HEK293 (cell line): Measurements from ENCODE around the gene SFRP4.

ENCODE experiments used
- TCF7L2 ChIP-seq: IDR thresholded peaks from 2 replicates; pipeline ENCODE4 v1.6.1; 2011; ENCODE audit warnings: low read depth, mild to moderate bottlenecking, inconsistent platforms, low read length, moderate library complexity, borderline replicate concordance
- ZNF214 ChIP-seq: fragments of 450-650 bp; formaldehyde crosslinking; IDR thresholded peaks from 2 replicates; pipeline ENCODE4 v1.5.1; 2017; ENCODE audit warnings: missing biosample characterization, mild to moderate bottlenecking, missing genetic modification characterization, borderline replicate concordance
- ZNF394 ChIP-seq: fragments of 450-650 bp; formaldehyde crosslinking; IDR thresholded peaks from 2 replicates; pipeline ENCODE4 v1.5.1; 2016; ENCODE audit warnings: missing biosample characterization, missing genetic modification characterization, mild to moderate bottlenecking, moderate library complexity, borderline replicate concordance

GRCh38 chr7:37947941-37948210 is 31.3 kb upstream of the SFRP4 start:
- TF ChIP-seq TCF7L2 = no peak
- no peak for TF ChIP-seq ZNF394 (tag by site-specific recombination)
- TF ChIP-seq ZNF214 (tag by site-specific recombination) = no peak
